Measurements from ENCODE around the gene METTL1. TPM values are rescaled to one million over a fixed set of nuclear protein-coding genes. Genes with fewer than 3 reads are reported as not detected.

METTL1 gene
- total RNA-seq, 1 donor from 2014 or later: 40.7 TPM

GRCh38 chr12:57816001-57816854 is 44.3 kb upstream of the METTL1 start:
- no peak for ATAC-seq (ENCODE audit: low read depth)
- POLR2A ChIA-PET: no interaction called here
- Mint-ChIP-seq H3K27me3 (no peaks in the 10 kb centered on the region), H3K4me1 (no peaks in the 10 kb centered on the region), H3K9me3 (no peaks in the 10 kb centered on the region), H3K27ac (no peak overlapping the region), H3K4me3 (no peak overlapping the region), H3K36me3 (ENCODE audit: low read depth) (peaks cover 24% of the 10 kb centered on the region)
- CTCF ChIA-PET: interaction anchor here (3.0 kb wide), 1 partner anchor 16 kb away, joined by 6 read pairs; no protein-coding TSS in a partner anchor
- intact Hi-C loops (cut with micrococcal nuclease): no loop called here
- DNase-seq: no peak
- TF ChIP-seq CTCF (IDR thresholded peaks at IDR 0.05): no peak

- CTCF ChIA-PET: no interaction called here
- POLR2A ChIA-PET: no interaction called here
- ATAC-seq (ENCODE audit: low read depth) (no peak), DNase-seq (no peak)
- intact Hi-C loops (cut with micrococcal nuclease): no loop called here
- no peaks in the 10 kb centered on the region for H3K9me3 Mint-ChIP-seq
- TF ChIP-seq CTCF (IDR thresholded peaks at IDR 0.05): no peak
- H3K4me1 Mint-ChIP-seq: no peaks in the 10 kb centered on the region
- no peak overlapping the region for H3K4me3 Mint-ChIP-seq
- no peaks in the 10 kb centered on the region for H3K27me3 Mint-ChIP-seq
- no peak overlapping the region for H3K27ac Mint-ChIP-seq
- H3K36me3 Mint-ChIP-seq (ENCODE audit: low read depth): peaks cover 16% of the 10 kb centered on the region
Measured at GRCh38 chr12:57815177-57816000, 43.5 kb upstream of the METTL1 start.

- H3K27ac Mint-ChIP-seq: no peak overlapping the region
Measured at GRCh38 chr12:57813971-57814772, 42.3 kb upstream of the METTL1 start.

GRCh38 chr12:57813111-57813970 is 41.4 kb upstream of the METTL1 start:
- H3K36me3 Mint-ChIP-seq (ENCODE audit: low read depth): peaks cover 5% of the 10 kb centered on the region
- H3K9me3 Mint-ChIP-seq: no peaks in the 10 kb centered on the region
- TF ChIP-seq CTCF (IDR thresholded peaks at IDR 0.05): no peak
- no peak overlapping the region for H3K4me3 Mint-ChIP-seq
- ATAC-seq (ENCODE audit: low read depth) (no peak), DNase-seq (no peak)
- H3K27ac Mint-ChIP-seq: no peak overlapping the region
- ChIA-PET CTCF (interaction anchor here (2.0 kb wide), 1 partner anchor 10 kb away, joined by 6 read pairs; no protein-coding TSS in a partner anchor), POLR2A (no interaction called here)
- no peaks in the 10 kb centered on the region for H3K27me3 Mint-ChIP-seq
- no peaks in the 10 kb centered on the region for H3K4me1 Mint-ChIP-seq
- intact Hi-C loops (cut with micrococcal nuclease): no loop called here

More at GRCh38 chr12:57813971-57814772, 42.3 kb upstream of the METTL1 start:
- H3K9me3 Mint-ChIP-seq: no peaks in the 10 kb centered on the region
- H3K27me3 Mint-ChIP-seq: no peaks in the 10 kb centered on the region
- no peak for TF ChIP-seq CTCF (IDR thresholded peaks at IDR 0.05)
- intact Hi-C loops (cut with micrococcal nuclease): no loop called here
- ATAC-seq (ENCODE audit: low read depth): no peak
- no peak overlapping the region for H3K4me3 Mint-ChIP-seq
- DNase-seq: no peak
- CTCF ChIA-PET: interaction anchor here (2.0 kb wide), 1 partner anchor 11 kb away, joined by 6 read pairs; no protein-coding TSS in a partner anchor
- H3K36me3 Mint-ChIP-seq (ENCODE audit: low read depth): peaks cover 6% of the 10 kb centered on the region
- POLR2A ChIA-PET: no interaction called here
- H3K4me1 Mint-ChIP-seq: no peaks in the 10 kb centered on the region

Data from activated B cell treated with CpG ODN at 0.5 μM for 24 hours (primary cell).